HEK293 (cell line): ENCODE results near the gene TCERG1L.

Experiments
- CTCF ChIA-PET: fragments of 350-600 bp; formaldehyde crosslinking; extraction: SDS; loops from one replicate; lab custom pipeline; 2021; ENCODE audit warnings: antibody characterized with exemption; lab: Yijun Ruan, JAX
- POLR2A ChIA-PET: fragments of 300-600 bp; formaldehyde crosslinking; extraction: SDS; loops from one replicate; lab custom pipeline; 2020; ENCODE audit warnings: antibody characterized with exemption, inconsistent platforms; lab: Yijun Ruan, JAX
- H3K27ac ChIP-seq: fragments of 200-500 bp; sonication (Bioruptor generic); 2 replicates; pipeline ENCODE4 v1.5.1; 2014; ENCODE audit warnings: low read depth, low read length, control low read depth, inconsistent platforms; ENCODE audit errors: extremely low read depth
- H3K36me3 ChIP-seq, 2 experiments: fragments of 200-500 bp in 1 of 2; sonication (Bioruptor generic) in 1 of 2; 1 replicate in 1 of 2; 2 replicates in 1 of 2; pipeline ENCODE4 v1.5.1; 2014 to 2017; ENCODE audit warnings: inconsistent platforms in 2 of 2, low read length in 2 of 2; ENCODE audit not compliant: control insufficient read depth in 2 of 2, insufficient read depth in 1 of 2
- H3K4me1 ChIP-seq: fragments of 200-500 bp; sonication (Bioruptor generic); 2 replicates; pipeline ENCODE4 v1.5.1; 2014; ENCODE audit warnings: mild to moderate bottlenecking, low read length, inconsistent platforms; ENCODE audit not compliant: control insufficient read depth, insufficient read depth
- H3K4me3 ChIP-seq: 2 replicates; pipeline ENCODE4 v1.5.1; 2011; ENCODE audit warnings: low read depth, mild to moderate bottlenecking, control low read depth, low read length, moderate library complexity
- H3K9me3 ChIP-seq: fragments of 200-500 bp; sonication (Bioruptor generic); 2 replicates; pipeline ENCODE4 v1.5.1; 2014; ENCODE audit warnings: low read depth, low read length, inconsistent platforms; ENCODE audit not compliant: control insufficient read depth, insufficient read depth
- FEZF1 ChIP-seq: fragments of 450-650 bp; formaldehyde crosslinking; IDR thresholded peaks from 2 replicates; pipeline ENCODE4 v1.5.1; 2016; ENCODE audit warnings: missing biosample characterization, missing genetic modification characterization
- HOXA7 ChIP-seq: sonication (generic); formaldehyde crosslinking; IDR thresholded peaks from 2 replicates; pipeline ENCODE4 v1.8.1; 2022; ENCODE audit warnings: missing genetic modification reagents, borderline replicate concordance
- IKZF3 ChIP-seq: fragments of 450-650 bp; IDR thresholded peaks from 2 replicates; pipeline ENCODE4 v1.5.0; 2018; ENCODE audit warnings: missing biosample characterization, mild to moderate bottlenecking, missing genetic modification characterization, moderate library complexity
- KLF9 ChIP-seq: fragments of 450-650 bp; formaldehyde crosslinking; IDR thresholded peaks from 2 replicates; pipeline ENCODE4 v1.5.1; 2016; ENCODE audit warnings: missing biosample characterization, missing genetic modification characterization, low read depth
- MYNN ChIP-seq: fragments of 450-650 bp; formaldehyde crosslinking; IDR thresholded peaks from 2 replicates; pipeline ENCODE4 v1.5.1; 2016; ENCODE audit warnings: missing biosample characterization, missing genetic modification characterization, borderline replicate concordance
- TCF7L2 ChIP-seq: IDR thresholded peaks from 2 replicates; pipeline ENCODE4 v1.6.1; 2011; ENCODE audit warnings: low read depth, mild to moderate bottlenecking, inconsistent platforms, low read length, moderate library complexity, borderline replicate concordance
- ZFP3 ChIP-seq: fragments of 450-650 bp; formaldehyde crosslinking; IDR thresholded peaks from 2 replicates; pipeline ENCODE4 v1.5.1; 2016; ENCODE audit warnings: low read depth, missing biosample characterization, missing genetic modification characterization
- ZNF132 ChIP-seq: fragments of 450-650 bp; formaldehyde crosslinking; IDR thresholded peaks from 2 replicates; pipeline ENCODE4 v1.5.1; 2017; ENCODE audit warnings: missing biosample characterization, missing genetic modification characterization, borderline replicate concordance
- ZNF266 ChIP-seq: fragments of 450-650 bp; formaldehyde crosslinking; IDR thresholded peaks from 2 replicates; pipeline ENCODE4 v1.5.1; 2016; ENCODE audit warnings: missing biosample characterization, missing genetic modification characterization, low read depth
- ZNF335 ChIP-seq: fragments of 450-650 bp; formaldehyde crosslinking; conservative IDR thresholded peaks from 2 replicates; pipeline ENCODE4 v1.5.1; 2016; ENCODE audit warnings: missing biosample characterization, missing genetic modification characterization
- ZNF366 ChIP-seq: fragments of 450-650 bp; formaldehyde crosslinking; conservative IDR thresholded peaks from 2 replicates; pipeline ENCODE4 v1.5.1; 2016; ENCODE audit warnings: missing biosample characterization, missing genetic modification characterization
- ZNF433 ChIP-seq: fragments of 450-650 bp; formaldehyde crosslinking; IDR thresholded peaks from 2 replicates; pipeline ENCODE4 v1.5.1; 2016; ENCODE audit warnings: missing biosample characterization, missing genetic modification characterization, low read depth
- ZNF510 ChIP-seq: fragments of 450-650 bp; formaldehyde crosslinking; IDR thresholded peaks from 2 replicates; pipeline ENCODE4 v1.5.1; 2018; ENCODE audit warnings: mild to moderate bottlenecking, missing genetic modification characterization, missing biosample characterization; ENCODE audit not compliant: insufficient replicate concordance
- ZNF561 ChIP-seq: fragments of 450-650 bp; IDR thresholded peaks from 2 replicates; pipeline ENCODE4 v1.5.1; 2018; ENCODE audit warnings: missing biosample characterization, missing genetic modification characterization, borderline replicate concordance
- ZNF837 ChIP-seq: fragments of 450-650 bp; formaldehyde crosslinking; IDR thresholded peaks from 2 replicates; pipeline ENCODE4 v1.5.1; 2016; ENCODE audit warnings: missing biosample characterization, missing genetic modification characterization
- TF ChIP-seq, protein P1 (sequence below): fragments of 450-650 bp; formaldehyde crosslinking; IDR thresholded peaks from 2 replicates; pipeline ENCODE4 v1.5.1; 2016; ENCODE audit warnings: missing biosample characterization, missing genetic modification characterization
- TF ChIP-seq, protein P2 (sequence below): fragments of 450-650 bp; formaldehyde crosslinking; IDR thresholded peaks from 2 replicates; pipeline ENCODE4 v1.5.1; 2016; ENCODE audit warnings: missing biosample characterization, missing genetic modification characterization
- TF ChIP-seq, protein P3 (sequence below): fragments of 450-650 bp; formaldehyde crosslinking; IDR thresholded peaks from 2 replicates; pipeline ENCODE4 v1.5.1; 2016; ENCODE audit warnings: missing biosample characterization, missing genetic modification characterization
- TF ChIP-seq, protein P4 (sequence below): fragments of 450-650 bp; formaldehyde crosslinking; IDR thresholded peaks from 2 replicates; pipeline ENCODE4 v1.5.1; 2017; ENCODE audit warnings: missing biosample characterization, missing genetic modification characterization
- TF ChIP-seq, protein P5 (sequence below): IDR thresholded peaks from 2 replicates; pipeline ENCODE4 v1.6.1; 2011; ENCODE audit warnings: mild to moderate bottlenecking, low read depth, low read length, borderline replicate concordance
- TF ChIP-seq, protein P6 (sequence below): fragments of 450-650 bp; formaldehyde crosslinking; IDR thresholded peaks from 2 replicates; pipeline ENCODE4 v1.5.1; 2016; ENCODE audit warnings: missing biosample characterization, missing genetic modification characterization

Gene TCERG1L

DNA sequence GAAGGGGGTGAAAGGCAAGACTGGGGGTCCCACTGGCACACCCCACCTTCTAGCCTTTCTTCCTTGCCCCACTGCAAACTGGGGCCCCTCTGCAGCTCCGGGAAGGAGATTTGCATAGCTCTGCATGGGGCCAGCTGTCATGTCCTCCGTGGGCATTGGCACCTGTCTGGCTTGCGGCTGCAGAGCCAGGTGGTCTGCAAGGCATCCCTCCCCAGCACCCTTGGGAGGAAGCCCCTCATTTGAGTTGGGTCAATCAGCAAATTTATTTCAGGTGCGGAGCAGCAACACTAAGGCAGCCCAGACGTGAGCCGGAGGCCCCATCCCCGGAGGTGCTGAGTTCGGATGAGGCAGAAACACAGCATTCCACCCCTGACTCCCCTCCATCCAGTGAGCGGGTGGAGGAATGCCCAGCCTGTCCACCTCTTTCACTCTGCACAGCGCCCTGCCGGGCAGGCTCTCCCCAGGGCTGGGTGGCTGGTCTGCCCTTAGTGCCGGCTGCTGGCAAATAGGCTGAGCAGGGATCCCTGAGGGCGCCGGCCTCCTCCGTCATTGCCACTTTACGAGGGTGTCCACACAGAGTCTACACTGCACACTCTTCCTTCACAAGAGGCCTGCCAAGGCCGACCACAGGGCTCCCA lies 143.2 kb downstream of the TCERG1L start:
- no peaks in the 10 kb centered on the region for H3K4me1 ChIP-seq
- H3K36me3 ChIP-seq, result no peaks in the 10 kb centered on the region
- POLR2A ChIA-PET, result no interaction called here
- CTCF ChIA-PET, result no interaction called here
- no peak for TF ChIP-seq FEZF1 (tag by site-specific recombination)
- TF ChIP-seq, all 188 proteins: peak for 0
- no peak overlapping the region for H3K4me3 ChIP-seq
- no peak overlapping the region for H3K27ac ChIP-seq
- no peaks in the 10 kb centered on the region for H3K9me3 ChIP-seq

DNA sequence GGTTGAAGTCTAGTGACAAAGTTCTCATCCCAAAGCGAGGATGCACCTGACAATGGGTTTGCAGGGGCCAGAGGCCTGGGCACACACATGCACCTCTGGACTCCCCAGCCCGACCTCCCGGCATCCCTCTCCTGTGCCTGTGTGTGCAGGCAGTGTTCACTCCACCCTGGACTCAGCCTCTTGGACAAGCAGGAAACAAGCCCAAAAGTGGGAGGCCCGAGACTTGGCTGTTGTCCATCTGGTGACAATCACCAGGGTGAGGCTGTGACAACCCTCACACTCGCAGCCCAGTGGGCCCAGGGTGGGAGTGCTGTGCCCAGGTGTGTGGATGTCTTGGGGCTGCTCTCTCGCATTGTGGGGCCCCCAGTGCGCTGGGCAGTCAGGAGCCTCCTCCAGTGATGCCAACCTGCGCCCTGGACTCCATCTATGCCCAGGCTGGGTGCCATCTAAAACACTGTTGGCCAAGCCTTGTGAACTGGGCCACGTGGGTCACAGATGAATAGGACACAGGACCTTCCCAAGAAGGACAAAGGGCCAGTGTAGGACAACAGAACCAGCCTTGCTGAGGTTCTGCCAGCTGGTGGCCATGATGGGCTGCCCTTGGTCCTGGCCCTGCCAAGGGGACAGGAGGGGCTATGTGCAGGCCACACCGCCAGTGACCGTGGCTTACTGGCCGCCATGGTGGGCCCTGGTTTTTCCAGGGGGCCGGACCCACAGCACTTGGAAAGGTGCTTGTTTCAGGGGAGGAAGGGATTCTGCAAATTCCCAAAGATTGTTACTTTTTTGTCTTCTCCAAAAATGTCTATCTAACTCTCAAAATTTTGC lies 144.3 kb downstream of the TCERG1L start:
- ChIA-PET POLR2A (no interaction called here), CTCF (interaction anchor here (0.6 kb wide), 1 partner anchor 44 kb away, joined by 3 read pairs; no protein-coding TSS in a partner anchor)
- no peaks in the 10 kb centered on the region for H3K36me3 ChIP-seq
- H3K4me3 ChIP-seq, result no peak overlapping the region
- TF ChIP-seq KLF9 (tag by site-specific recombination) (no peak), HOXA7 (CRISPR knock-in tag) (no peak), ZNF335 (no peak), MYNN (no peak), ZNF433 (tag by site-specific recombination) (no peak), ZNF132 (tag by site-specific recombination) (no peak), ZNF837 (tag by site-specific recombination) (no peak), ZNF510 (tag by site-specific recombination) (no peak), ZNF561 (tag by site-specific recombination) (no peak), ZNF366 (tag by site-specific recombination) (no peak), IKZF3 (no peak), ZNF266 (tag by site-specific recombination) (no peak), ZFP3 (tag by site-specific recombination) (no peak), TCF7L2 (no peak)
- TF ChIP-seq, protein P1, sequence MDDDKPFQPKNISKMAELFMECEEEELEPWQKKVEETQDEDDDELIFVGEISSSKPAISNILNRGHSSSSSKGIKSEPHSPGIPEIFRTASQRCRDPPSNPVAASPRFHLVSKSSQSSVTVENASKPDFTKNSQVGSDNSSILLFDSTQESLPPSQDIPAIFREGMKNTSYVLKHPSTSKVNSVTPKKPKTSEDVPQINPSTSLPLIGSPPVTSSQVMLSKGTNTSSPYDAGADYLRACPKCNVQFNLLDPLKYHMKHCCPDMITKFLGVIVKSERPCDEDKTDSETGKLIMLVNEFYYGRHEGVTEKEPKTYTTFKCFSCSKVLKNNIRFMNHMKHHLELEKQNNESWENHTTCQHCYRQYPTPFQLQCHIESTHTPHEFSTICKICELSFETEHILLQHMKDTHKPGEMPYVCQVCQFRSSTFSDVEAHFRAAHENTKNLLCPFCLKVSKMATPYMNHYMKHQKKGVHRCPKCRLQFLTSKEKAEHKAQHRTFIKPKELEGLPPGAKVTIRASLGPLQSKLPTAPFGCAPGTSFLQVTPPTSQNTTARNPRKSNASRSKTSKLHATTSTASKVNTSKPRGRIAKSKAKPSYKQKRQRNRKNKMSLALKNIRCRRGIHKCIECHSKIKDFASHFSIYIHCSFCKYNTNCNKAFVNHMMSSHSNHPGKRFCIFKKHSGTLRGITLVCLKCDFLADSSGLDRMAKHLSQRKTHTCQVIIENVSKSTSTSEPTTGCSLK (tag by site-specific recombination), result no peak
- TF ChIP-seq, protein P2, sequence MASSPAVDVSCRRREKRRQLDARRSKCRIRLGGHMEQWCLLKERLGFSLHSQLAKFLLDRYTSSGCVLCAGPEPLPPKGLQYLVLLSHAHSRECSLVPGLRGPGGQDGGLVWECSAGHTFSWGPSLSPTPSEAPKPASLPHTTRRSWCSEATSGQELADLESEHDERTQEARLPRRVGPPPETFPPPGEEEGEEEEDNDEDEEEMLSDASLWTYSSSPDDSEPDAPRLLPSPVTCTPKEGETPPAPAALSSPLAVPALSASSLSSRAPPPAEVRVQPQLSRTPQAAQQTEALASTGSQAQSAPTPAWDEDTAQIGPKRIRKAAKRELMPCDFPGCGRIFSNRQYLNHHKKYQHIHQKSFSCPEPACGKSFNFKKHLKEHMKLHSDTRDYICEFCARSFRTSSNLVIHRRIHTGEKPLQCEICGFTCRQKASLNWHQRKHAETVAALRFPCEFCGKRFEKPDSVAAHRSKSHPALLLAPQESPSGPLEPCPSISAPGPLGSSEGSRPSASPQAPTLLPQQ (tag by site-specific recombination), result no peak
- TF ChIP-seq, protein P3, sequence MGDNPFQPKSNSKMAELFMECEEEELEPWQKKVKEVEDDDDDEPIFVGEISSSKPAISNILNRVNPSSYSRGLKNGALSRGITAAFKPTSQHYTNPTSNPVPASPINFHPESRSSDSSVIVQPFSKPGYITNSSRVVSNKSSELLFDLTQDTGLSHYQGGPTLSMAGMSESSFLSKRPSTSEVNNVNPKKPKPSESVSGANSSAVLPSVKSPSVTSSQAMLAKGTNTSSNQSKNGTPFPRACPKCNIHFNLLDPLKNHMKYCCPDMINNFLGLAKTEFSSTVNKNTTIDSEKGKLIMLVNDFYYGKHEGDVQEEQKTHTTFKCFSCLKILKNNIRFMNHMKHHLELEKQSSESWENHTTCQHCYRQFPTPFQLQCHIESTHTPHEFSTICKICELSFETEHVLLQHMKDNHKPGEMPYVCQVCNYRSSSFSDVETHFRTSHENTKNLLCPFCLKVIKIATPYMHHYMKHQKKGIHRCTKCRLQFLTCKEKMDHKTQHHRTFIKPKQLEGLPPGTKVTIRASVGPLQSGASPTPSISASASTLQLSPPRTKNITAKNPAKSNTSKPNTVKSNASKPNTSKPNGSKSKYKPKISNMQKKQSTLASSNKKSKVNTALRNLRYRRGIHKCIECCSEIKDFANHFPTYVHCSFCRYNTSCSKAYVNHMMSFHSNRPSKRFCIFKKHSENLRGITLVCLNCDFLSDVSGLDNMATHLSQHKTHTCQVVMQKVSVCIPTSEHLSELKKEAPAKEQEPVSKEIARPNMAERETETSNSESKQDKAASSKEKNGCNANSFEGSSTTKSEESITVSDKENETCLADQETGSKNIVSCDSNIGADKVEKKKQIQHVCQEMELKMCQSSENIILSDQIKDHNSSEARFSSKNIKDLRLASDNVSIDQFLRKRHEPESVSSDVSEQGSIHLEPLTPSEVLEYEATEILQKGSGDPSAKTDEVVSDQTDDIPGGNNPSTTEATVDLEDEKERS (tag by site-specific recombination), result no peak
- TF ChIP-seq, protein P4, sequence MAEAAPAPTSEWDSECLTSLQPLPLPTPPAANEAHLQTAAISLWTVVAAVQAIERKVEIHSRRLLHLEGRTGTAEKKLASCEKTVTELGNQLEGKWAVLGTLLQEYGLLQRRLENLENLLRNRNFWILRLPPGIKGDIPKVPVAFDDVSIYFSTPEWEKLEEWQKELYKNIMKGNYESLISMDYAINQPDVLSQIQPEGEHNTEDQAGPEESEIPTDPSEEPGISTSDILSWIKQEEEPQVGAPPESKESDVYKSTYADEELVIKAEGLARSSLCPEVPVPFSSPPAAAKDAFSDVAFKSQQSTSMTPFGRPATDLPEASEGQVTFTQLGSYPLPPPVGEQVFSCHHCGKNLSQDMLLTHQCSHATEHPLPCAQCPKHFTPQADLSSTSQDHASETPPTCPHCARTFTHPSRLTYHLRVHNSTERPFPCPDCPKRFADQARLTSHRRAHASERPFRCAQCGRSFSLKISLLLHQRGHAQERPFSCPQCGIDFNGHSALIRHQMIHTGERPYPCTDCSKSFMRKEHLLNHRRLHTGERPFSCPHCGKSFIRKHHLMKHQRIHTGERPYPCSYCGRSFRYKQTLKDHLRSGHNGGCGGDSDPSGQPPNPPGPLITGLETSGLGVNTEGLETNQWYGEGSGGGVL (tag by site-specific recombination), result no peak
- TF ChIP-seq, protein P5, sequence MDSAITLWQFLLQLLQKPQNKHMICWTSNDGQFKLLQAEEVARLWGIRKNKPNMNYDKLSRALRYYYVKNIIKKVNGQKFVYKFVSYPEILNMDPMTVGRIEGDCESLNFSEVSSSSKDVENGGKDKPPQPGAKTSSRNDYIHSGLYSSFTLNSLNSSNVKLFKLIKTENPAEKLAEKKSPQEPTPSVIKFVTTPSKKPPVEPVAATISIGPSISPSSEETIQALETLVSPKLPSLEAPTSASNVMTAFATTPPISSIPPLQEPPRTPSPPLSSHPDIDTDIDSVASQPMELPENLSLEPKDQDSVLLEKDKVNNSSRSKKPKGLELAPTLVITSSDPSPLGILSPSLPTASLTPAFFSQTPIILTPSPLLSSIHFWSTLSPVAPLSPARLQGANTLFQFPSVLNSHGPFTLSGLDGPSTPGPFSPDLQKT, result no peak
- TF ChIP-seq, protein P6, sequence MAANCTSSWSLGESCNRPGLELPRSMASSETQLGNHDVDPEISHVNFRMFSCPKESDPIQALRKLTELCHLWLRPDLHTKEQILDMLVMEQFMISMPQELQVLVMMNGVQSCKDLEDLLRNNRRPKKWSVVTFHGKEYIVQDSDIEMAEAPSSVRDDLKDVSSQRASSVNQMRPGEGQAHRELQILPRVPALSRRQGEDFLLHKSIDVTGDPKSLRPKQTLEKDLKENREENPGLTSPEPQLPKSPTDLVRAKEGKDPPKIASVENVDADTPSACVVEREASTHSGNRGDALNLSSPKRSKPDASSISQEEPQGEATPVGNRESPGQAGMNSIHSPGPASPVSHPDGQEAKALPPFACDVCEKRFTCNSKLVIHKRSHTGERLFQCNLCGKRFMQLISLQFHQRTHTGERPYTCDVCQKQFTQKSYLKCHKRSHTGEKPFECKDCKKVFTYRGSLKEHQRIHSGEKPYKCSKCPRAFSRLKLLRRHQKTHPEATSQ (tag by site-specific recombination), result no peak
- no peaks in the 10 kb centered on the region for H3K4me1 ChIP-seq
- no peaks in the 10 kb centered on the region for H3K9me3 ChIP-seq
- no peak overlapping the region for H3K27ac ChIP-seq
